Breast epithelium (tissue), 3 donors: ENCODE results near the gene CCDC57.

ENCODE experiments used
- POLR2A ChIP-seq: fragments of 450-650 bp; IDR thresholded peaks from one replicate; pipeline ENCODE4 v1.6.1; 2016; ENCODE audit warnings: antibody characterized with exemption, mild to moderate bottlenecking, moderate library complexity
- POLR2AphosphoS5 ChIP-seq, 3 donors: sonication (generic); formaldehyde crosslinking; IDR thresholded peaks; one replicate each; pipeline ENCODE4 v1.6.1; 2017; ENCODE audit warnings: antibody characterized with exemption in 3 of 3
- TF ChIP-seq, protein P1 (sequence below), 3 donors: fragments of 450-650 bp; IDR thresholded peaks; one replicate each; pipeline ENCODE4 v1.5.1; 2016 to 2017; ENCODE audit warnings: antibody characterized with exemption in 3 of 3, mild to moderate bottlenecking in 3 of 3, moderate library complexity in 3 of 3

DNA sequence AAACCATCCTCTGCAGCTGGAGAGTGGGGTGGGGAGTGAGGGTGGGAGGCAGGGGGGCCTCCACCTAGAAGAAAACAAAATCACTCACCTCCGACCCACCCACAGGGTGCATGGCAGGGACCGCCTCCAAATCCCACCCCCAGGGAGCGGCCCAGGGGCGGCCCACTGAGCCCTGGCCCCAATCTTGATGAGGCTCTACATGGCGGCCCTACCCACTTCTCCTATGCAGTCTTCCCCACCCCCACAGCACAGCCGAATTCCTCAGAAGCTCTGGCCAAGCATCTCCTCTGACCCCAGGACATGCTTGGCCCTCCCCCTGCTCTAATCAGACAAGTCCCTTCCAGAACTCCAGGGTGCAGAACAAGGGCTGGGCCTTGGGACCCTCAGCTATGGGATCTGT, 96.4 kb downstream of the CCDC57 start:
- TF ChIP-seq, protein P1, sequence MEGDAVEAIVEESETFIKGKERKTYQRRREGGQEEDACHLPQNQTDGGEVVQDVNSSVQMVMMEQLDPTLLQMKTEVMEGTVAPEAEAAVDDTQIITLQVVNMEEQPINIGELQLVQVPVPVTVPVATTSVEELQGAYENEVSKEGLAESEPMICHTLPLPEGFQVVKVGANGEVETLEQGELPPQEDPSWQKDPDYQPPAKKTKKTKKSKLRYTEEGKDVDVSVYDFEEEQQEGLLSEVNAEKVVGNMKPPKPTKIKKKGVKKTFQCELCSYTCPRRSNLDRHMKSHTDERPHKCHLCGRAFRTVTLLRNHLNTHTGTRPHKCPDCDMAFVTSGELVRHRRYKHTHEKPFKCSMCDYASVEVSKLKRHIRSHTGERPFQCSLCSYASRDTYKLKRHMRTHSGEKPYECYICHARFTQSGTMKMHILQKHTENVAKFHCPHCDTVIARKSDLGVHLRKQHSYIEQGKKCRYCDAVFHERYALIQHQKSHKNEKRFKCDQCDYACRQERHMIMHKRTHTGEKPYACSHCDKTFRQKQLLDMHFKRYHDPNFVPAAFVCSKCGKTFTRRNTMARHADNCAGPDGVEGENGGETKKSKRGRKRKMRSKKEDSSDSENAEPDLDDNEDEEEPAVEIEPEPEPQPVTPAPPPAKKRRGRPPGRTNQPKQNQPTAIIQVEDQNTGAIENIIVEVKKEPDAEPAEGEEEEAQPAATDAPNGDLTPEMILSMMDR (IDR thresholded peaks at IDR 0.05), result no peak
- TF ChIP-seq POLR2AphosphoS5 (IDR thresholded peaks at IDR 0.05) (no peak), POLR2A (no peak)
